Calu3 (cell line): Measurements from ENCODE around the gene ITPR1. TPM values are rescaled to one million over a fixed set of nuclear protein-coding genes. Genes with fewer than 3 reads are reported as not detected.

Experiments
- BruUV-seq: library from RNA; stranded (reverse); fragments of 400-500 nt; replicated peaks from 2 replicates; lab custom pipeline; 2021; lab: Mats Ljungman, UMichigan
- CTCF ChIA-PET: fragments of 300-600 bp; sonication (Branson Sonifier 250); formaldehyde crosslinking; loops from one replicate; lab custom pipeline; 2022; ENCODE audit warnings: antibody characterized with exemption; lab: Charles Lee
- DNase-seq: peaks from one replicate; pipeline ENCODE4 v3.0.0; 2022
- H3K27ac Mint-ChIP-seq: one replicate; pipeline ENCODE4 v1.8.0; 2022; ENCODE audit warnings: mixed read lengths; ENCODE audit not compliant: unreplicated experiment
- H3K27me3 Mint-ChIP-seq: one replicate; pipeline ENCODE4 v1.8.0; 2022; ENCODE audit warnings: mixed read lengths; ENCODE audit not compliant: unreplicated experiment
- H3K36me3 Mint-ChIP-seq: one replicate; pipeline ENCODE4 v1.8.0; 2022; ENCODE audit warnings: mild to moderate bottlenecking, moderate library complexity, mixed read lengths; ENCODE audit not compliant: insufficient read depth, unreplicated experiment
- H3K4me1 Mint-ChIP-seq: one replicate; pipeline ENCODE4 v1.8.0; 2022; ENCODE audit warnings: mild to moderate bottlenecking, low read depth, mixed read lengths; ENCODE audit not compliant: unreplicated experiment
- H3K4me3 Mint-ChIP-seq: one replicate; pipeline ENCODE4 v1.8.0; 2022; ENCODE audit warnings: mild to moderate bottlenecking, low read depth, moderate library complexity, mixed read lengths; ENCODE audit not compliant: unreplicated experiment
- H3K9me3 Mint-ChIP-seq: one replicate; pipeline ENCODE4 v1.8.0; 2022; ENCODE audit warnings: low read depth, mixed read lengths; ENCODE audit not compliant: unreplicated experiment
- intact Hi-C: fragments of 100-400 bp; cut with micrococcal nuclease; formaldehyde crosslinking; loops from one replicate; pipeline ENCODE4 v1.10.0; 2022; ENCODE audit not compliant: unreplicated experiment
- total RNA-seq: library from RNA; stranded (reverse); gene quantifications from 2 replicates; pipeline ENCODE4 v1.2.3, GENCODE V29; 2022
- TF ChIP-seq, protein P1 (sequence below): fragments of 200-600 bp; IDR thresholded peaks from one replicate; pipeline ENCODE4 v1.8.0; 2022; ENCODE audit warnings: antibody characterized with exemption; ENCODE audit not compliant: unreplicated experiment

ITPR1 gene
- total RNA-seq, 1 experiment from 2014 or later = 4.2 TPM

DNA sequence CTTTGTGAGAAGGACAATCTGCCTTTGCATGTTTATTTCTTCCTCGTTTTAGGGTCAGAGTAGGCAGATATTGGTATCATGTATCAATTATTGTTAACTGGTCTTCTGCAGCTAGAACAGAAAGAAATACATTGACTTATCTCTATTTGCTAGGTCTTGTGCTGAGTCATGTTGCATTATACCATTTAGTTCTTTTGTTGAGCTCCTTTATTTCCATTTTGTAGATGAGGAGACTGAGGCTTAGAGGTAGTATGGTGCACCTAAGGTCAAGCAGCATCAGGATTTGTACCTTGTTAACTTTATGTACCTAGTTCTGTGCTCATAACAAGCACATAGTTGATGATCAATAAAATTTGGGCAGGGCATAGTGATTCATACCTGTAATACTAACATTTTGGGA is 182.6 kb downstream of the ITPR1 start:
- BruUV-seq = no TSS peak
- no peaks in the 10 kb centered on the region for H3K36me3 Mint-ChIP-seq
- CTCF ChIA-PET = no interaction called here
- H3K4me3 Mint-ChIP-seq = no peak overlapping the region
- no peak overlapping the region for H3K27ac Mint-ChIP-seq
- no peaks in the 10 kb centered on the region for H3K4me1 Mint-ChIP-seq
- H3K27me3 Mint-ChIP-seq = no peaks in the 10 kb centered on the region
- DNase-seq = no peak
- H3K9me3 Mint-ChIP-seq = no peaks in the 10 kb centered on the region
- TF ChIP-seq, protein P1, sequence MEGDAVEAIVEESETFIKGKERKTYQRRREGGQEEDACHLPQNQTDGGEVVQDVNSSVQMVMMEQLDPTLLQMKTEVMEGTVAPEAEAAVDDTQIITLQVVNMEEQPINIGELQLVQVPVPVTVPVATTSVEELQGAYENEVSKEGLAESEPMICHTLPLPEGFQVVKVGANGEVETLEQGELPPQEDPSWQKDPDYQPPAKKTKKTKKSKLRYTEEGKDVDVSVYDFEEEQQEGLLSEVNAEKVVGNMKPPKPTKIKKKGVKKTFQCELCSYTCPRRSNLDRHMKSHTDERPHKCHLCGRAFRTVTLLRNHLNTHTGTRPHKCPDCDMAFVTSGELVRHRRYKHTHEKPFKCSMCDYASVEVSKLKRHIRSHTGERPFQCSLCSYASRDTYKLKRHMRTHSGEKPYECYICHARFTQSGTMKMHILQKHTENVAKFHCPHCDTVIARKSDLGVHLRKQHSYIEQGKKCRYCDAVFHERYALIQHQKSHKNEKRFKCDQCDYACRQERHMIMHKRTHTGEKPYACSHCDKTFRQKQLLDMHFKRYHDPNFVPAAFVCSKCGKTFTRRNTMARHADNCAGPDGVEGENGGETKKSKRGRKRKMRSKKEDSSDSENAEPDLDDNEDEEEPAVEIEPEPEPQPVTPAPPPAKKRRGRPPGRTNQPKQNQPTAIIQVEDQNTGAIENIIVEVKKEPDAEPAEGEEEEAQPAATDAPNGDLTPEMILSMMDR = no peak
- intact Hi-C loops = no loop called here

DNA sequence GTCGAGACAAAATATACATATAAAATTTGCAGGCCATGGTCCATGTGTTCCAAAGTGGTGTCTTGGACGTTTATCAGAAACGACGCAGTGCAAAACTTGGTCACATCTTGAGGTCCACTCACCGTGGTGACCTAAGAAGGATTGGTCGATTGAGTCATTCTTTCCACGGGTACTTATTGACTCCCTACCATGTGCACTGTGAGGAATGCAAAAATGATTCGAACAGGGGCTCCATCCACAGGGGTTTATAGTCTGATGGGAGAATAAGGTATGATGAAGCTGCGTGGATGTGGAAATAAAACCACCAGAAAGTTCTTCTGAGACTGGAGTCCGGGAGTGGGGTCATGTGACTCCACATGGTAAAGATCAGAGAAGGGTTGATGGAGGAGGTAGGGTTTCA is 185.2 kb downstream of the ITPR1 start:
- no peak overlapping the region for H3K4me3 Mint-ChIP-seq
- no peaks in the 10 kb centered on the region for H3K9me3 Mint-ChIP-seq
- no peak overlapping the region for H3K27ac Mint-ChIP-seq
- CTCF ChIA-PET = no interaction called here
- no TSS peak for BruUV-seq
- H3K4me1 Mint-ChIP-seq = no peaks in the 10 kb centered on the region
- TF ChIP-seq, protein P1 = no peak
- DNase-seq = no peak
- intact Hi-C loops = no loop called here
- H3K36me3 Mint-ChIP-seq = no peaks in the 10 kb centered on the region
- H3K27me3 Mint-ChIP-seq = no peaks in the 10 kb centered on the region

DNA sequence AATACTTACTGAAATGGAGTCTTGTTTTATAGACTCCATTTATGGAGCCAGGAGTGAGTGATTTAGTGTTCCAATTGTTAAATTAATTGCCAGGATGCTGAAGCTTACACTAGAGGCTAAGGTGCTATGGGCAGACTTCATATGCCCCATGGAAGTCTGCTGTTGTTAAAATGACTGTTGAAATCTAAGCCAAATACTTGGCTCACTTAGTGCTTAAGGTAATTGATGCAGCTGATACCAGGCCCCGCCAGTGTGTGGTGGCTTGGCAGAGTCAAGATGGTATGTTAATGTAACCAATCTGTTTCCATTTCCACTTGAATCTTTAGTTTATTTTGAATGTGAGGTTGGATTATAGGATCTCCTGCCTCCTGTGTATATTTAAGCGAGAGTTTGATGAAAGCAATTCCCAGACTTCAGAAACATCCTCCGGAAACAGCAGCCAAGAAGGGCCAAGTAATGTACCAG is 187.1 kb downstream of the ITPR1 start:
- Mint-ChIP-seq H3K4me3 (no peak overlapping the region), H3K36me3 (no peaks in the 10 kb centered on the region), H3K27ac (no peak overlapping the region), H3K27me3 (no peaks in the 10 kb centered on the region), H3K9me3 (no peaks in the 10 kb centered on the region), H3K4me1 (no peaks in the 10 kb centered on the region)
- CTCF ChIA-PET = no interaction called here
- no peak for DNase-seq
- intact Hi-C loops = no loop called here
- TF ChIP-seq, protein P1 = no peak
- no TSS peak for BruUV-seq

- H3K4me1 Mint-ChIP-seq = no peaks in the 10 kb centered on the region
- no peak for DNase-seq
- H3K27me3 Mint-ChIP-seq = no peaks in the 10 kb centered on the region
- BruUV-seq = no TSS peak
- TF ChIP-seq, protein P1 = no peak
- H3K27ac Mint-ChIP-seq = no peak overlapping the region
- intact Hi-C loops = no loop called here
- no peaks in the 10 kb centered on the region for H3K36me3 Mint-ChIP-seq
- H3K4me3 Mint-ChIP-seq = no peak overlapping the region
- CTCF ChIA-PET = no interaction called here
- H3K9me3 Mint-ChIP-seq = no peaks in the 10 kb centered on the region
These were observed 187.7 kb downstream of the ITPR1 start for GRCh38 chr3:4680871-4681300.
